ENCODE results near the gene CCNQ. TPM values are rescaled to one million over a fixed set of nuclear protein-coding genes. Genes with fewer than 3 reads are reported as not detected.

The CCNQ gene
- total RNA-seq, 2 donors from 2014 or later = 33.8 to 55.9 TPM

DNA sequence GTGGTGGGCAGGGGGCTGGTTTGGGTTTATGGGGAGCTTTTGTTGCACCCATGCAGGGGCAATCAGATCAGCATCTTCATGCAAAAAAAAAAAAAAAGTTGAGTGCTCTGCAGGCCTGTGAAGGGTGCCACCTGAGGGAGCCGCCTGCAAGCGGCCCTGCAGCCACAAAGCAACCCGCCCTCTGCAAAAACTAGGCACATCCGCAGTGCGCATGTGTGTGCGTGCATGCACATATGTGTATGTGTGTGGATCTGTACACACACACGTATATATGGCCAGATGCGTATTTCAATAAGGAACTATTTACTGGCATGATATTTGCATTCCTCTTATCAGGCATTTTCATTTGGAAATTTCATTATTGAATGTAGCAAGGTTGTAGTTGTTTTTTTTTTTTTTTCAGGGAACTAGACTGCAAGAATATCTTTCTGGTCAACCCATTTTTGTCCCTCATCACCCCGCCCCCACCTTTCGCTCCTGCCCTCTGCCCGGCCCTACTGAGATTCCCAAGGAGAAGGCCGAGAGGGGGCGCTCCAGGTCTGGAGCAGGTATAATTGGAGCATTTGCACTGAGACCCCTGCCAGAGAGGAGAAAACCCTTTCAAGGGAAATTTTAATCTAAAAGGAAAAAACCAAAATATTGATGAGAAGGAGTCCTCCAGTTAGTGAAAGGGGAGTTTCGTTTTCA lies 18.1 kb downstream of the CCNQ start:
- Histone ChIP-seq H3K27me3 (replicated peaks; ENCODE audit: insufficient read depth) (no peaks in the 10 kb centered on the region), H3K9me3 (no peaks in the 10 kb centered on the region), H3K4me1 (replicated peaks) (no peaks in the 10 kb centered on the region), H3K27ac (no peak overlapping the region), H3K4me3 (no peak overlapping the region), H3K36me3 (no peaks in the 10 kb centered on the region)
- WGBS = 81% methylated on average over 14 of the region's 14 CpGs
- TF ChIP-seq POLR2A (IDR thresholded peaks at IDR 0.05) (no peak), CTCF (IDR thresholded peaks at IDR 0.05) (no peak), POLR2AphosphoS5 (IDR thresholded peaks at IDR 0.05) (no peak)
- intact Hi-C loops (cut with DNase I) = no loop called here
- DNase-seq (ENCODE audit: low spot score) = no peak

DNA sequence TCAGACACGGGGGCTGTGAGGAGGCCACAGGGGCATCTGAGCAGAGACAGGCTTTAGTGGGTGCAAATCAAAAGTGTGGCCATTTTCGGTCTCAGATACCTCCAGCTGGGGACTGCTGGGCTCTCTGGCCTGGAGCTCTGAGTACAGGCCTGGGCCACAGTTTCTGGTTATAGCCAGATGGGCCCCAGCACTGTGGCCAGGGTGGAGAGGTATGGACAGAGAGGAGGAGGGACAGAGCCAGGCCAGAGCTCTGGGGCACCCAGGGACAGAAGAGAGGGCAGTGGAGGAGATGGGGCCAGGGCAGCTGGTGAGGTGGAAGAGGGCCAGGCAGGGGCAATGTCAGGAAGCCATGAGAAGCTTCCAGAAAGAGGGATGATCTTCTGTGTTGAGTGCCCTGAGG lies 20.1 kb downstream of the CCNQ start:
- Histone ChIP-seq H3K4me3 (no peak overlapping the region), H3K36me3 (no peaks in the 10 kb centered on the region), H3K9me3 (no peaks in the 10 kb centered on the region), H3K4me1 (replicated peaks) (no peaks in the 10 kb centered on the region), H3K27me3 (replicated peaks; ENCODE audit: insufficient read depth) (no peaks in the 10 kb centered on the region), H3K27ac (no peak overlapping the region)
- TF ChIP-seq CTCF (IDR thresholded peaks at IDR 0.05) = no peak
- no peak for TF ChIP-seq POLR2AphosphoS5 (IDR thresholded peaks at IDR 0.05)
- no peak for TF ChIP-seq POLR2A (IDR thresholded peaks at IDR 0.05)
- intact Hi-C loops (cut with DNase I) = no loop called here
- no peak for DNase-seq (ENCODE audit: low spot score)
- 90% methylated on average over 2 of the region's 2 CpGs for WGBS

DNA sequence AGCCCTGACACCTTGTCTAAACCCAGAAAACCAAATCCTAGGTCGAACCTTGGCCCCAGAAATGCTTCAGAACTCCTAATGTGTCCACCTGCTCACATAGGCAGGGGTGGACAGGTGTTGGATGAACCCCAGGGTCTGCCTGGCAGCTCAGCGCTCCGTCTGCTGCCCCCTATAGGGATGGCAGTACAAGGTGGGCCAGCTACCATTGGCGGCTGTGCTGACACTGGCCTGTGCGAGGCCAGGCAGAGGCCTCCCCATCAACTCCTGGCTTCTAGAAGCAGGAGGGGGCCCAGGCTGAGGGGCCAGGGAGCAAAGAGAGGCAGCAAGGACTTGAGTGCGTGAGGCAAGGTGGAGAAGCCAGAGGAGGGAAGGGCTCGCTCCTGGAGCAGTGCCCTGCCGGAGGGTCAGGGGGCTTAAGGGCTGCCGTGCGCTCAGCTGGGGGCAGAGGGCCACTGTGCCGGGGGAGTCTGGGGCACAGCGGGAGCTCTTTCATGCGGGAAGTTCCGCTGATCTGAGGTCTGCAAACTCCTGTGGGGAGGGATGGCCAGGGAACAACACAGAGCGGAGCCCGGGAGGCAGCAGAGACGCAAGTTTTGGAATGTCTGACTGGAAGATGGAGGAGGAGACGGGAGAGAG lies 20.6 kb downstream of the CCNQ start:
- Histone ChIP-seq H3K4me3 (no peak overlapping the region), H3K9me3 (no peaks in the 10 kb centered on the region), H3K4me1 (replicated peaks) (no peaks in the 10 kb centered on the region), H3K27me3 (replicated peaks; ENCODE audit: insufficient read depth) (no peaks in the 10 kb centered on the region), H3K36me3 (no peaks in the 10 kb centered on the region), H3K27ac (no peak overlapping the region)
- no peak for TF ChIP-seq CTCF (IDR thresholded peaks at IDR 0.05)
- no peak for TF ChIP-seq POLR2A (IDR thresholded peaks at IDR 0.05)
- no peak for TF ChIP-seq POLR2AphosphoS5 (IDR thresholded peaks at IDR 0.05)
- no peak for DNase-seq (ENCODE audit: low spot score)
- intact Hi-C loops (cut with DNase I) = no loop called here
- 96% methylated on average over 17 of the region's 18 CpGs for WGBS

- Histone ChIP-seq H3K27me3 (replicated peaks; ENCODE audit: insufficient read depth) (no peaks in the 10 kb centered on the region), H3K36me3 (no peaks in the 10 kb centered on the region), H3K4me1 (replicated peaks) (no peaks in the 10 kb centered on the region), H3K4me3 (no peak overlapping the region), H3K27ac (no peak overlapping the region), H3K9me3 (no peaks in the 10 kb centered on the region)
- DNase-seq (ENCODE audit: low spot score) = no peak
- WGBS = 74% methylated on average over 6 of the region's 6 CpGs
- intact Hi-C loops (cut with DNase I) = no loop called here
- no peak for TF ChIP-seq CTCF (IDR thresholded peaks at IDR 0.05)
- TF ChIP-seq POLR2AphosphoS5 (IDR thresholded peaks at IDR 0.05) = no peak
- TF ChIP-seq POLR2A (IDR thresholded peaks at IDR 0.05) = no peak
Observed at GRCh38 chrX:153576961-153577360, 22.0 kb downstream of the CCNQ start.
